Left kidney (tissue), 2 donors: Measurements from ENCODE around the gene ARL16. TPM values are rescaled to one million over a fixed set of nuclear protein-coding genes. Genes with fewer than 3 reads are reported as not detected.

Experiments used
- DNase-seq: peaks from one replicate; pipeline ENCODE4 v3.0.0-alpha.2; 2013
- polyA plus RNA-seq: library from polyadenylated mRNA; unstranded; fragments of 120-200 nt; gene quantifications from one replicate; pipeline ENCODE4 v1.2.1, GENCODE V29; 2013; ENCODE audit not compliant: insufficient read length

ARL16 gene
- polyA plus RNA-seq, 1 donor: 50.2 TPM

DNA sequence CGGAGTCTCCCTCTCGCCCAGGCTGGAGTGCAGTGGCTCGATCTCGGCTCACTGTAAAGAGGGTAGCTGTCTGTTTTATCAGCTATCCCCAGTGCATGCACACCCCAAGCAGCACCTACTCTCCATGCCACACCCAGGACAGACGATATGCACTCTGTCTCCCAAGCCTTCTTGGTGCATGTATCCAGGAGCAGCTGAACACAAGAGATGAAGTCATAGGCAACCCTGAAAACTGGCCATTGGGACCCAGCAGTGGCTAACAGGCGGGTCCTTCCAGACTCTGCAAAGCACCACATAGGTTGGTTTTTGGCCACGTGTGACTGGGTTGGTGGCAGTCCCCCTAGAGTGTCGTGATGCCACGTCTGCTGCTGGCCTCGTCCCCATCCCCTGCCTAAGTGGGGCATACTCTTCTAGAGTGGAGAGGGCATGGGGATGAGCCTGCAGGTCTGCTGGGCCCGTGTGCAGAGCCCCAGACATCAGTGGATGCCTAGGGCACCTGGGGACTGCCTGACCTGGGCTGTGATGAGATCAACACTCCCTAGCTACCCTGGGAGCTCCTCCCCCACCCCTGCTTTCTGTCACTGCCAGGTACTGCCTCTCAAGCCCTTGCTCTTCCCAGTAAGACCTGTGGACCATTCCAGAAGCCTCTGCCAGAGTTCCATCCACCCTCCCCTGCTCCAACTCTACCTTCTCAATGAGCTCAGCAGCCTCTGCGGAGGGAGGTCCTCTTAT is 36.6 kb downstream of the ARL16 start:
- no peak for DNase-seq

DNA sequence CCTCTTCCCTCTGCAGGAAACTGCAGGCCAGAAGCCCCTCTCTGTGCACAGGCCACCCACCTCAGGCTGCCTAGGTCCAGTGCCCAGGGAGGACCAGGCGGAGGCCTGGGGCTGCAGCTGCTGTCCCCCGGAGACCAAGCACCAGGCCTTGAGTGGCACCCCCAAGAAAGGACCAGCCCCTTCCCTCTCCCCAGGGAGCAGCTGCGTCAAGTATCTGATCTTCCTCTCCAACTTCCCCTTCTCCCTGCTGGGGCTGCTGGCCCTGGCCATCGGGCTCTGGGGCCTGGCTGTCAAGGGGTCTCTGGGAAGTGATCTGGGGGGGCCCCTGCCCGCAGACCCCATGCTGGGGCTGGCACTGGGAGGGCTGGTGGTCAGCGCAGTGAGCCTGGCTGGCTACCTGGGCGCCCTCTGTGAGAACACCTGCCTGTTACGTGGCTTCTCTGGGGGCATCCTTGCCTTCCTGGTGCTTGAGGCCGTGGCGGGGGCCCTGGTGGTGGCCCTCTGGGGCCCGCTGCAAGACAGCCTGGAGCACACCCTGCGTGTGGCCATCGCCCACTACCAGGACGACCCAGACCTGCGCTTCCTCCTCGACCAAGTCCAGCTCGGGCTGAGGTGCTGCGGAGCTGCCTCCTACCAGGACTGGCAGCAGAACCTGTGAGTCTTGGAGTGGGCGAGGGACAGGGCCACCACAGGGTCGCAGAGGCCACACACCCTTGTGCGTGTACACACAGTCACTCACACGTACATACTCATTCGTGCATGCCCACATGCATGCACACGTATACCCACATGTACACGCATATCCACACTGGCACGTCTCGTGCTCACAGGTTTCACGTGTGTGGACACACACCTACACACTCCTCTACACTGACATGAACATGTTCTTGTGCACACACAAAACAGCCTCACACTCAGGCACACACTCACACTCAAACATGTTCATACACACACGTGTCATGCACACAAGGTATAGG is 38.3 kb downstream of the ARL16 start:
- no peak for DNase-seq

DNA sequence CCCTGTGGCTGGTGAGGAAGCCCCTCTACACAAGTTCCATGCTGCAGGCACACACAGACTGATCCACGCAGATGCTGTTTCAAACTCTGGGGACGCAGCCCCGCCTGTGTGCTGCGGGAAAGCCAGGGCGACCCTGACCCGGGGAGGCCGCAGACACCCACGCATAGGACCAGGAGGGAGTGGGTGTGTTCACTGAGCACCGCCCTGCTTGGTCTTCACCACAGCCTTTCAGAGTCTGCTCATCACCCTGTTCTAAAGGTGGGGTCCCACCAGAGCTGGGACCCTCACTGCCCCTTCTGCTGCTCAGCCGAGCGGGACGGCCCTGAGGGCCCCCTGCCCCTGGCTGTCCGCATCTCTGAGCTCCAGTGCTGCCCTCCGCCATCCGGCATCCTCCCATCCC is 39.1 kb downstream of the ARL16 start:
- no peak for DNase-seq

DNA sequence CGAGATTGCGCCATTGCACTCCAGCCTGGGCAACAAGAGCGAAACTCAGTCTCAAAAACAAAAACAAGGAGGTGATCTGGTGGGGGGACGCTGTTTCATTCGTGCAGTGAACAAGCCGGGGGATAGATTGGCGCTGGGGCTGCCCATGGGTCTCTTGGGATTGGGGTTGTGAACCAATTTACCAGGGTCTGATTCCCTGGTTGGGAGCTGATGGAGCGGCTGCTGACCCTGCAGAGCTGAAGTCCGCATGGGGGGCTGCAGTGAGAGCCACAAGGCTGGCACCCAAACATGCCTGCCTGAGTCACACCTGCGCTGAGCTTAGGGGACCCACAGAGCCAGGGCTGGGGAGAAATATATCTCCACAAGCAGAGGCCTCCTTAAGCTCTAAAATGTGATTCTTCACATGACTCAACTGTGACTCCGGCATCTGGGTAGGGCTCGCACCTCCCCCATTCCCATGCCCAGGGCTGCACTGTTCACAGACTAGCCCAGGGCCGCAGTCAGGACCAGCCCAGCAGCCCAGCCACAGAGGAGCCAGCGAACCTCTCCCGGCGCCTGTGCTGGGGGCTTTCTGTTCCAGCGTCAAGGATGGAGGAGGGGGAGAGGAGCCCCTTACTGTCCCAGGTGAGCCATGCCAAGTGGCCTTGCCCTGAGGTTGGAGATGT is 41.6 kb downstream of the ARL16 start:
- DNase-seq: no peak

DNA sequence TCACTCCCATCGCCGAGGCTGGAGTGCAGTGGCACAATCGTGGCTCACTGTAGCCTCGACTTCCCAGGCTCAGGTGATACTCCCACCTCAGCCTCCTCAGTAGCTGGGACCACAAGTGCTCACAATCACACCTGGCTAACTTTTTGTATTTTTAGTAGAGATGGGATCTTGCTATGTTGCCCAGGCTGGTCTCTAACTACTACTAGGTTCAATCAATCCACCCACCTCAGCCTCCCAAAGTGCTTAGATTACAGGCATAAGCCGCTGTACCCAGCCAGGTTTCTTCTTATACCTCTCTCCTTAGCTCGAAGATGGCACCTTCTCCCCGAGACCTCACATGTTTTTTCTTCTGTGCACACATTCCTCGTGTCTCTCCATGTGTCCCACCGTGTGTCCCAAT is 43.6 kb downstream of the ARL16 start:
- no peak for DNase-seq

DNA sequence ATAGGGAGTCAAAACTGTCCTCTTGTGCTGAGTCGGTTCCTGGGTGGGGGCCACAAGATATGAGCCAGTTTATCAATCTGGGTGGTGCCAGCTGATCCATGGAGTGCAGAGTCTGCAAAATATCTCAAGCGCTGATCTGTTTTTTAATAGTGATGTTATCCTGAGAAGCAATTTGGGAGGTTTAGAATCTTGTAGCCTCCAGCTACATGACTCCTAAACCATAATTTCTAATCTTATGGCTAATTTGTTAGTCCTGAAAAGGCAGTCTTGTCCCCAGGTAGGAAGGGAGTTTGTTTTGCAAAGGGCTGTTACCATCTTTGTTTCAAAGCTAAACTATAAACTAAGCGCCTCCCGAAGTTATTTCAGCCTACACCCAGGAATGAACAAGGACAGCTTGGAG is 44.9 kb downstream of the ARL16 start:
- DNase-seq: no peak

DNA sequence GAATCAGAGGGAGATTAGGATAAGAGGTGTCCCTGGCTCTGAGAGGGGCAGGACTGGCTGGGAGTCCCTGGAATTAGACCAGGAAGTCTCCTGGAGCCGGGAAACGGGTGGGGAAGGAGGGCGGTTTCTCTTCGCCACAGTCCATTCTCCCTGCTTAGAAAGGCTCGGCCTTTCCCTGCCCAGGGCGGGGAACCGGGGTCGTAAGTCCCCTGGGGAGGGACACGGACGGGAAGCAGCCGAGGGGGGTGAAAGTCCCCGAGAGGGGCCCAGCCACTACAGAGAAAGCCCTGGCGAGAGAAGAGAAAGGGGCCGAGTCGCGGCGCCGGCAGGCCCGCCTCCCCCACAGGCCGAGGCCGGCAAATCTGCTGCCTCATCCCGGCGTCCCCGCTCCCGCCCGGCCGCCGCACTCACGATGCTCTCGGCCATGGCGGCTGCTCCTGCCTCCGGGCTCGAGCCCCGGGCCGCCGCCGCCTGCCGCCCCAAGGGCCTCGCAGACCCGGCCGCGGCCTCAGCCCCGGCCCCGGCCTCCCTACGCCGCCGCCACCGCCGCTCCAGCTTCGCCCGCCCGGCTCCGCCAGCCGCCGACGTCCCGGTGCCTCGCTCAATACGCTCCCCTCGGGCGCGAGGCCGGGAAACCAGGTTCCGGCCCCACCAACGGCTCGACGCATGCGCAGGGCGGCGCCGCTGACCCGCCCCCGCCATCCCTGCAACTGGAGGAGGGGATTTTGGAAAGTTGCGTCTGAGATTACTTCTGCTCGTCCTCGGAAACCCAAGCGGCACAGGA is 46.9 kb downstream of the ARL16 start, which contains the start of the genes NPLOC4 and TSPAN10:
TSS of gene NPLOC4 (minus strand) at position 608 of the 784 bp plus-strand sequence. CDS start at position 426, 182 bp downstream.
TSS of gene TSPAN10 (plus strand) at position 692 of the 784 bp plus-strand sequence. CDS start 5,217 bp downstream, outside the sequence.
- peak; percentile 86 for DNase-seq

DNA sequence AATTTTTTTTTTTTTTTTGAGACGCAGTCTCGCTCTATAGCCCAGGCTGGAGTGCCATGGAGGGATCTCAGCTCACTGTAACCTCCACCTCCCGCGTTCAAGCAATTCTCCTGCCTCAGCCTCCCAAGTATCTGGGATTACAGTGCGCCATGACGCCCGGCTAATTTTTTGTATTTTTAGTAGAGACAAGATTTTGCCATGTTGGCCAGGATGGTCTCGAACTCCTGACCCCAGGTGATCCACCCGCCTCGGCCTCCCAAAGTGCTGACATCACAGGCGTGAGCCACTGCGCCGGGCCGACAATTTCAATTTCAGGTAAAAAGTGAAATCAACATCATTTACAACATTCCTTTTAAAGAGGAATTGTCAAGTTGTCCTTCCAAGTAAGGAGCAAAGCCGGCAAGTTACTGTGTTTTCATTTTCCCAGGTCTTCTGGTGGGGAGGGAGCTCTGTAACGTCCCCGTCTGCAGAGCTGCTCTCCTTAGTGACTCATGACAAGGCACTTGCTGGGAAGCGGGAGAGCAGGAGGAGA is 47.6 kb downstream of the ARL16 start:
- DNase-seq: no peak

DNA sequence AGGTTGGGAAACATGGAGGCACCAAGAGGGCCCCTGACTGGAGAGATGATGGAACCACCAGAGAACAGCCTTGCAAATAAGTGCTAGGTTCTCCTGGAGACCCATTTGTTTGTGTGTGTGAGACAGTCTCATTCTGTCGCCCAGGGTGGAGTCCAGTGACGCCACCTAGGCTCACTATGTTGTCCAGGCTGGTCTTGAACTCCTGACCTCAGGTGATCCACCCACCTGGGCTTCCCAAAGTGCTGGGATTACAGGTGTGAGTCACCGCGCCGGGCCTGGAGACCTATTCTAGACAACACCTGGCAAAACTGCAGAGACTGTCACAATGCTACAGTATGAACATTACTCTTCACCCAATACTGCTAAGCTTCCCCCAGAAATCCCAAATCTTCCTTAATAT is 48.2 kb downstream of the ARL16 start:
- DNase-seq: no peak

DNA sequence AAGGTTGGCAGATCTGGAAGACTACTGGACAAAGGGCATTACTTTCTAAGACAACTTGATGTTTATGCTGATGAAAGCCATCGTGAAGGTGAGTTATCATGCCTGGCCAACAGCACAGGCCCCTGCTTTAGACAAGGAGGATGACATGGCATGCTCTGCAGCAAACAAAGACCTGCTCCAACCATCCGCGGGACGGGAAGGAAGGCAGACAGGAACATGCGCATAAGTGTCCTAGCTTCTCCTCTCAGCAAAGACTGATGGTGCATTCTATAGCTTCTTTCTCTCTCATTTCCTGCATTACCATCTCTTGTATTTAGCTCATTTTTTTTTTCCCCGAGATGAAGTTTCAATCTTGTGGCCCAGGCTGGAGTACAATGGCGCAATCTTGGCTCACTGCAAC is 52.1 kb downstream of the ARL16 start:
- no peak for DNase-seq

Other genes starting within 250 kb of the ARL16 start
- gene ACTG1, start 171.0 kb downstream of the ARL16 start, polyA plus RNA-seq: 3,008 TPM
- gene FSCN2, start 155.4 kb downstream of the ARL16 start, polyA plus RNA-seq: 1.7 TPM
- 27.2 TPM for gene FAAP100, start 131.4 kb downstream of the ARL16 start, polyA plus RNA-seq
- 71.8 TPM for gene NPLOC4, start 46.7 kb downstream of the ARL16 start, polyA plus RNA-seq
- 4.0 TPM for gene TSPAN10, start 46.6 kb downstream of the ARL16 start, polyA plus RNA-seq
- gene PDE6G, start 27.3 kb downstream of the ARL16 start, polyA plus RNA-seq: 11.0 TPM
- 12.7 TPM for gene OXLD1, start 17.2 kb downstream of the ARL16 start, polyA plus RNA-seq
- 15.2 TPM for gene CCDC137, start 17.1 kb downstream of the ARL16 start, polyA plus RNA-seq
- 96.5 TPM for gene HGS, start 214 bp upstream of the ARL16 start, polyA plus RNA-seq
- 34.1 TPM for gene MRPL12, start 19.6 kb upstream of the ARL16 start, polyA plus RNA-seq
- 13.0 TPM for gene SLC25A10, start 28.5 kb upstream of the ARL16 start, polyA plus RNA-seq
- 9.2 TPM for gene GCGR, start 120.4 kb upstream of the ARL16 start, polyA plus RNA-seq
- 65.0 TPM for gene MCRIP1, start 149.5 kb upstream of the ARL16 start, polyA plus RNA-seq
- gene PPP1R27, start 151.3 kb upstream of the ARL16 start, polyA plus RNA-seq: 0.22 TPM
- gene P4HB, start 176.7 kb upstream of the ARL16 start, polyA plus RNA-seq: 425 TPM
- 149 TPM for gene ARHGDIA, start 187.5 kb upstream of the ARL16 start, polyA plus RNA-seq
- 70.2 TPM for gene ALYREF, start 207.8 kb upstream of the ARL16 start, polyA plus RNA-seq
- 62.1 TPM for gene ANAPC11, start 207.9 kb upstream of the ARL16 start, polyA plus RNA-seq
- 0.90 TPM for gene NPB, start 218.4 kb upstream of the ARL16 start, polyA plus RNA-seq
- 41.5 TPM for gene PCYT2, start 227.6 kb upstream of the ARL16 start, polyA plus RNA-seq
- 15.0 TPM for gene SIRT7, start 234.4 kb upstream of the ARL16 start, polyA plus RNA-seq
- 12.1 TPM for gene MAFG, start 243.9 kb upstream of the ARL16 start, polyA plus RNA-seq